Hepatic stellate cell (primary cell): ENCODE measurements around the gene TTLL4.

Experiments
- DNase-seq: peaks from one replicate; pipeline ENCODE4 v3.0.0; 2011; ENCODE audit warnings: low spot score

TTLL4 gene

DNA sequence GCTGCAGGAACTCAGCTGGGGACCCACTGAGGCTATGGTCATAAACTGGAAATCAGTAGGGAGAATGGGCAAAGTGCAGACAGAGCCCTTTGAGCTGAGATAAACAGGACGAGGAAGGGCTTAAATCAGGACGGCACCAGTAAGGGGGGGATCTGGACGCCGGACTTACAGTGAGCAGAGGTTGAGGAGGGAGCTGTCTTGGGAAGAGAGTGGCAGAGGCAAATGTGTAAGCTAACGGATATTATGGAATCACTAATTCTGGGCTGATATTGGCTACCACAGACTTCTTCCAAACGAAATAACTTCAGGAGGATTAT, 71.9 kb downstream of the TTLL4 start:
- DNase-seq: no peak

- no peak for DNase-seq
Observed at GRCh38 chr2:218783688-218784087, 73.1 kb downstream of the TTLL4 start.

- DNase-seq: no peak
Observed at GRCh38 chr2:218785103-218785502, 74.5 kb downstream of the TTLL4 start.

- no peak for DNase-seq
Observed at GRCh38 chr2:218786133-218786532, 75.5 kb downstream of the TTLL4 start.

DNA sequence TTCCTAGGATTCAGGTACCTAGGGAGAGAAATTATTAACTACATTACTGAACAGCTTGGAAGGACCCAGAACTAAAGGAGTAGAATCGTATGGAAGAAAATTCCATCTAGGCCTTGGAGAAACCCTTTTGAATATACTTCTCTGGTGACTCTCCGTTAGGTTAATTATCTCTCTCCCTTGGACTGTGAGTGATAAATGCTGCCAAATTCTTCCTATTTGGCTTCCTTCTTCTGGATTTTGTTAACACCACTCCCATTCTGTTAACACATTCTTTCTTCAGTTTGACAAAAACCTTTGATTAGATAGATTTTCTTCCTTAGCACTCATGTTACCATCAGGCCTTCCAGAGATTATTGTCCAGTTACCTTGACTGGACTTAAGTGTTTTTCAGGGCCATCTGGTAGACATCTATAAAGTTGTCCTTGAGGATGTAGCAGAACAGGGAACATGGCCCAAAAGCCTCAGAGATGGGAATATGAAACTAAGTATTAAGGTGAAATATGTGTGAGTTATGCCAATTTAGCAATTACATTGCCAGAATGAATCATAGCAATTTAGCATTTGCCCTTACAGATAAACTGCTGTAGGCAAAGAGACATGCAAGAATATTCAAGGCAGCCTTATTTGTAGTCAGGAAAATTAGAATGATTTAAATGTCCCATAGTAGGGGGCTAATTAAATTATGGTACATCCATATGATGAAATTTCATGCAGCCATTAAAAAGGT, 78.1 kb downstream of the TTLL4 start:
- no peak for DNase-seq

- no peak for DNase-seq
Observed at GRCh38 chr2:218792433-218792832, 81.8 kb downstream of the TTLL4 start.

GRCh38 chr2:218796691-218797090, 86.1 kb downstream of the TTLL4 start:
- no peak for DNase-seq

GRCh38 chr2:218798767-218799504, 88.3 kb downstream of the TTLL4 start:
- DNase-seq: no peak

DNA sequence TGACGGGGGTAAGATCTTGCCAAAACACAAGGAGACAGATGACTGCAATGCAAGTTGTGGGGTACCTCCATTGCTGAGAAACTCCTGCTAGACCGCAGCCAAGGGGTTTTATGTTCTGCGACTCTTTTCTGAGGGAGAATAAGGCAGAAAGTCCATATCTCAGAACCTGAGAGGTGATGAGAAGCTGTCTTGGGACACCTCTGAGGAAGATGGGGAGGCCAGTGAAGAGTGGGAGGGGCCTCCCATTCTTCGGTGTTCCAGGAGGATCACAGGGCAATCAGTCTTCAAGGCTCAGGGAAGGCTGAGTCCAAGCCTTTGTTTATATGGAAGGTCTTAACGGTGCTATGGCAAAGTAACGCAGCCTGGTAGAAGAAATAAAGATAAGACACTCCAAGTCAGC, 89.4 kb downstream of the TTLL4 start:
- DNase-seq: no peak

GRCh38 chr2:218802386-218802994, 91.9 kb downstream of the TTLL4 start:
- DNase-seq: no peak

GRCh38 chr2:218804817-218805216, 94.2 kb downstream of the TTLL4 start:
- no peak for DNase-seq
